Mammary epithelial cell (primary cell): Measurements from ENCODE around the gene FANCI.

Experiments
- CTCF ChIP-seq, 2 donors: IDR thresholded peaks in 1 of 2; conservative IDR thresholded peaks in 1 of 2; 2 replicates each; pipeline ENCODE4 v1.5.1; 2011 to 2012; ENCODE audit warnings: inconsistent platforms in 2 of 2, low read length in 2 of 2, mild to moderate bottlenecking in 2 of 2, control low read depth in 1 of 2, low read depth in 1 of 2; ENCODE audit not compliant: insufficient read depth in 1 of 2; ENCODE audit errors: extremely low read depth in 1 of 2
- EZH2 ChIP-seq: IDR thresholded peaks from 2 replicates; pipeline ENCODE4 v1.6.1; 2012; ENCODE audit warnings: low read length, inconsistent platforms, borderline replicate concordance

GRCh38 chr15:89322822-89323221 is 79.0 kb downstream of the FANCI start:
- no peak for TF ChIP-seq CTCF (conservative IDR thresholded peaks at IDR 0.05 in 1 of 2, IDR thresholded peaks at IDR 0.05 in 1 of 2; ENCODE audit: extremely low read depth in 1 of 2, insufficient read depth in 1 of 2, low read depth in 1 of 2, low read length in 2 of 2)
- TF ChIP-seq EZH2, result no peak
